B cell (primary cell): ENCODE measurements around the gene SLC37A4. TPM values are rescaled to one million over a fixed set of nuclear protein-coding genes. Genes with fewer than 3 reads are reported as not detected.
A peak's percentile ranks its signal among the peaks of the same experiment; 100 is the strongest.

Experiments used
- ATAC-seq: fragments of 200-7000 bp; cut with Tn5 transposase; one replicate; pipeline ENCODE4 v1.10.0; 2021; ENCODE audit warnings: low read depth, mild to moderate bottlenecking, moderate number of reproducible peaks, moderate library complexity
- CTCF ChIA-PET: fragments of 350-600 bp; sonication (Branson Sonifier 250); formaldehyde crosslinking; loops from one replicate; lab custom pipeline; 2021; ENCODE audit warnings: antibody characterized with exemption, inconsistent platforms; lab: Charles Lee
- POLR2A ChIA-PET: fragments of 350-600 bp; sonication (Branson Sonifier 250); formaldehyde crosslinking; loops from one replicate; lab custom pipeline; 2021; ENCODE audit warnings: antibody characterized with exemption; lab: Charles Lee
- DNase-seq: peaks from one replicate; pipeline ENCODE4 v3.0.0; 2013
- H2AFZ ChIP-seq: 2 replicates; pipeline ENCODE4 v1.6.1; 2012; ENCODE audit warnings: mild to moderate bottlenecking, low read depth, low read length; ENCODE audit not compliant: insufficient read depth, poor library complexity, severe bottlenecking
- H3K27ac ChIP-seq, 2 donors: 1 replicate in 1 of 2; 2 replicates in 1 of 2; pipeline ENCODE4 v1.5.1; 2012 to 2013; ENCODE audit warnings: low read length in 2 of 2, mild to moderate bottlenecking in 2 of 2, moderate library complexity in 1 of 2
- H3K27me3 ChIP-seq, 4 experiments: fragments of 200-600 bp in 1 of 4; sonication (generic) in 1 of 4; replicated peaks in 1 of 4; 1 replicate in 2 of 4; 2 replicates in 2 of 4; pipeline versions ENCODE4 v1.6.1 to v1.7.0; 2013 to 2016; ENCODE audit warnings: low read length in 3 of 4, mild to moderate bottlenecking in 2 of 4, mixed read lengths in 1 of 4, moderate library complexity in 1 of 4; ENCODE audit not compliant: insufficient read depth in 4 of 4, control insufficient read depth in 3 of 4; ENCODE audit errors: control extremely low read depth in 1 of 4
- H3K36me3 ChIP-seq, 2 experiments: replicated peaks in 1 of 2; 1 replicate in 1 of 2; 2 replicates in 1 of 2; pipeline versions ENCODE4 v1.6.1 to v1.7.1; 2013; ENCODE audit warnings: low read length in 1 of 2; ENCODE audit not compliant: insufficient read depth in 2 of 2, control insufficient read depth in 1 of 2; ENCODE audit errors: control extremely low read depth in 1 of 2, extremely low read depth in 1 of 2
- H3K4me1 ChIP-seq, 2 donors: fragments of 200-600 bp in 1 of 2; sonication (generic) in 1 of 2; 1 replicate in 1 of 2; 2 replicates in 1 of 2; pipeline versions ENCODE4 v1.5.1 to v1.6.1; 2013 to 2017; ENCODE audit warnings: low read length in 2 of 2; ENCODE audit not compliant: control insufficient read depth in 2 of 2, insufficient read depth in 2 of 2
- H3K4me2 ChIP-seq: replicated peaks from 2 replicates; pipeline ENCODE3; 2012; ENCODE audit warnings: mild to moderate bottlenecking, low read depth, low read length; ENCODE audit not compliant: poor library complexity, severe bottlenecking
- H3K4me3 ChIP-seq, 5 experiments: fragments of 200-600 bp in 1 of 5; sonication (generic) in 1 of 5; 1 replicate in 3 of 5; 2 replicates in 2 of 5; pipeline versions ENCODE4 v1.5.1 to v1.7.0; 2011 to 2016; ENCODE audit warnings: low read length in 4 of 5, mild to moderate bottlenecking in 4 of 5, low read depth in 2 of 5, control low read depth in 1 of 5, moderate library complexity in 1 of 5; ENCODE audit not compliant: insufficient read depth in 1 of 5; ENCODE audit errors: control extremely low read depth in 1 of 5, extremely low read depth in 1 of 5
- H3K79me2 ChIP-seq: fragments of 200-600 bp; sonication (generic); one replicate; pipeline ENCODE4 v1.6.0; 2016; ENCODE audit warnings: low read length; ENCODE audit not compliant: control insufficient read depth, insufficient read depth
- H3K9ac ChIP-seq: fragments of 200-600 bp; sonication (generic); 2 replicates; pipeline ENCODE4 v1.6.1; 2017; ENCODE audit warnings: mild to moderate bottlenecking, low read length, moderate library complexity
- H3K9me3 ChIP-seq, 3 donors: one replicate each; pipeline versions ENCODE4 v1.6.1 to v1.7.1; 2013; ENCODE audit warnings: low read length in 2 of 3; ENCODE audit not compliant: control insufficient read depth in 2 of 3, insufficient read depth in 1 of 3; ENCODE audit errors: control extremely low read depth in 1 of 3
- H4K20me1 ChIP-seq: 2 replicates; pipeline ENCODE4 v1.6.0; 2012; ENCODE audit warnings: mild to moderate bottlenecking, low read length; ENCODE audit not compliant: insufficient read depth, control insufficient read depth, poor library complexity, severe bottlenecking
- H3K27ac Mint-ChIP-seq: one replicate; pipeline ENCODE4 v1.8.0; 2021; ENCODE audit warnings: mixed read lengths
- H3K27me3 Mint-ChIP-seq: one replicate; pipeline ENCODE4 v1.8.0; 2021; ENCODE audit warnings: mixed read lengths
- H3K4me1 Mint-ChIP-seq: one replicate; pipeline ENCODE4 v1.8.0; 2021; ENCODE audit warnings: mixed read lengths
- H3K4me3 Mint-ChIP-seq: one replicate; pipeline ENCODE4 v1.8.0; 2021; ENCODE audit warnings: mixed read lengths
- H3K9me3 Mint-ChIP-seq: one replicate; pipeline ENCODE4 v1.8.0; 2022; ENCODE audit warnings: mixed read lengths; ENCODE audit not compliant: insufficient read depth
- EZH2 ChIP-seq: IDR thresholded peaks from 2 replicates; pipeline ENCODE4 v1.6.1; 2012; ENCODE audit warnings: borderline replicate concordance, low read depth, mild to moderate bottlenecking, moderate library complexity, low read length; ENCODE audit not compliant: insufficient read depth, poor library complexity, severe bottlenecking
- WGBS: methylation state at CpG from one replicate; pipeline ENCODE4 v1.1.5; 2013; ENCODE audit warnings: missing lambda C conversion rate; ENCODE audit not compliant: insufficient coverage; 5-methylcytosine and 5-hydroxymethylcytosine counted together
- intact Hi-C: fragments of 100-400 bp; cut with micrococcal nuclease; formaldehyde crosslinking; loops from one replicate; pipeline ENCODE4 v1.10.0; 2022
- polyA plus RNA-seq: library from polyadenylated mRNA; depleted of rRNA; stranded (reverse); fragments of >200 nt; gene quantifications from 2 replicates; pipeline ENCODE4 v1.2.3, GENCODE V29; 2012
- total RNA-seq, 2 donors: library from RNA; stranded (reverse); fragments of 120-200 nt in 1 of 2; gene quantifications; 1 replicate in 1 of 2; 2 replicates in 1 of 2; pipeline versions ENCODE4 v1.2.3 to v1.2.4, GENCODE V29; 2013 to 2022
- TF ChIP-seq, protein P1 (sequence below): fragments of 200-600 bp; IDR thresholded peaks from one replicate; pipeline ENCODE4 v1.8.0; 2022; ENCODE audit warnings: antibody characterized with exemption, mild to moderate bottlenecking

Gene SLC37A4
- total and polyA plus RNA-seq, 2 donors (not counting 1 experiment from before 2014, with no cell fraction given), result 14.3 to 26.3 TPM

DNA sequence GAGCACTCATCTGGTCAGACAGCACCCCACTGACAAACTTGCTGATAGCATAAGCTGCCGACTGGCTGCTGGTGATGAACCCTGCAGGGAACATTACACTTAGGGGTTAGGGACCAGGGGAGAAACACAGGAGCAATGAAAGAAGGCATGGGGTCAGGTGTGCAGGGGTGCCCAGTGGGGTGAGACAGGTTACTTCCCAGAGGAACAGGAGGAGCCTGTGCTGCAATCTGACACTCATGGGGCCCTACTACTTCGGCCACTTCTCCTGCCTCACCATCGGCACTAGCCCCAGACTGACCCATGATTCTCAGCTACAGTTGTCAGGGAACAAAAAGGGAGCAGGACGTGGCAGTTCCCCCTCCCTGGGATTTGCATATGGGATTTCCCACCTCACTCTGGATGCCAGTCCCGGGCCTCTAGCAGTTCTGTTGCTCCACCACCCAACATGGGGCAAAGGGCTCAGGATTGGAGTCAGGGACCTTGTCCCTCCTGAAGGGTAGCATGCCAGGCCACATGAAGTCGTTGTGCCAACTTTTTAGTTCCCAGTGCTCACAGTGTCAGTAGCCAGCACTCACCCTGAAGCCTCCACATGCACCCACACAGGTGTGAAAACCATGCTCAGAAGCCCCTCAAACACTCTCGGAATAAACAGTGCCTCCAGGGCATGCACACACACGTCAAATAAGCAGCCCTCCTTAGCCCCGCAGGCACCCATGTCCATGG, 2.2 kb downstream of the SLC37A4 start:
- no peaks in the 10 kb centered on the region for H3K27me3 ChIP-seq
- peaks cover 4 to 10% of the 10 kb centered on the region in 2 donors for H3K4me1 ChIP-seq
- no peak overlapping the region for H3K4me2 ChIP-seq
- no peaks in the 10 kb centered on the region for H3K9me3 Mint-ChIP-seq
- H3K9ac ChIP-seq, result no peak overlapping the region
- CTCF ChIA-PET, result no interaction called here
- H3K4me3 Mint-ChIP-seq, result peak overlapping the region; percentile 92
- H3K27ac Mint-ChIP-seq, result no peak overlapping the region
- peaks cover 20% of the 10 kb centered on the region for H3K4me1 Mint-ChIP-seq
- no peak overlapping the region for H3K4me3 ChIP-seq
- H2AFZ ChIP-seq, result no peak overlapping the region
- POLR2A ChIA-PET, result no interaction called here
- DNase-seq (no peak), ATAC-seq (no peak)
- no peak for TF ChIP-seq EZH2
- TF ChIP-seq, protein P1, sequence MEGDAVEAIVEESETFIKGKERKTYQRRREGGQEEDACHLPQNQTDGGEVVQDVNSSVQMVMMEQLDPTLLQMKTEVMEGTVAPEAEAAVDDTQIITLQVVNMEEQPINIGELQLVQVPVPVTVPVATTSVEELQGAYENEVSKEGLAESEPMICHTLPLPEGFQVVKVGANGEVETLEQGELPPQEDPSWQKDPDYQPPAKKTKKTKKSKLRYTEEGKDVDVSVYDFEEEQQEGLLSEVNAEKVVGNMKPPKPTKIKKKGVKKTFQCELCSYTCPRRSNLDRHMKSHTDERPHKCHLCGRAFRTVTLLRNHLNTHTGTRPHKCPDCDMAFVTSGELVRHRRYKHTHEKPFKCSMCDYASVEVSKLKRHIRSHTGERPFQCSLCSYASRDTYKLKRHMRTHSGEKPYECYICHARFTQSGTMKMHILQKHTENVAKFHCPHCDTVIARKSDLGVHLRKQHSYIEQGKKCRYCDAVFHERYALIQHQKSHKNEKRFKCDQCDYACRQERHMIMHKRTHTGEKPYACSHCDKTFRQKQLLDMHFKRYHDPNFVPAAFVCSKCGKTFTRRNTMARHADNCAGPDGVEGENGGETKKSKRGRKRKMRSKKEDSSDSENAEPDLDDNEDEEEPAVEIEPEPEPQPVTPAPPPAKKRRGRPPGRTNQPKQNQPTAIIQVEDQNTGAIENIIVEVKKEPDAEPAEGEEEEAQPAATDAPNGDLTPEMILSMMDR, result no peak
- no peaks in the 10 kb centered on the region for H4K20me1 ChIP-seq
- 94% methylated on average over 9 of the region's 9 CpGs for WGBS
- intact Hi-C loops, result no loop called here
- H3K27ac ChIP-seq, result no peak overlapping the region
- no peaks in the 10 kb centered on the region for H3K9me3 ChIP-seq
- peaks cover 4 to 25% of the 10 kb centered on the region in 2 experiments for H3K36me3 ChIP-seq
- H3K79me2 ChIP-seq, result peaks cover 16% of the 10 kb centered on the region
- no peaks in the 10 kb centered on the region for H3K27me3 Mint-ChIP-seq

DNA sequence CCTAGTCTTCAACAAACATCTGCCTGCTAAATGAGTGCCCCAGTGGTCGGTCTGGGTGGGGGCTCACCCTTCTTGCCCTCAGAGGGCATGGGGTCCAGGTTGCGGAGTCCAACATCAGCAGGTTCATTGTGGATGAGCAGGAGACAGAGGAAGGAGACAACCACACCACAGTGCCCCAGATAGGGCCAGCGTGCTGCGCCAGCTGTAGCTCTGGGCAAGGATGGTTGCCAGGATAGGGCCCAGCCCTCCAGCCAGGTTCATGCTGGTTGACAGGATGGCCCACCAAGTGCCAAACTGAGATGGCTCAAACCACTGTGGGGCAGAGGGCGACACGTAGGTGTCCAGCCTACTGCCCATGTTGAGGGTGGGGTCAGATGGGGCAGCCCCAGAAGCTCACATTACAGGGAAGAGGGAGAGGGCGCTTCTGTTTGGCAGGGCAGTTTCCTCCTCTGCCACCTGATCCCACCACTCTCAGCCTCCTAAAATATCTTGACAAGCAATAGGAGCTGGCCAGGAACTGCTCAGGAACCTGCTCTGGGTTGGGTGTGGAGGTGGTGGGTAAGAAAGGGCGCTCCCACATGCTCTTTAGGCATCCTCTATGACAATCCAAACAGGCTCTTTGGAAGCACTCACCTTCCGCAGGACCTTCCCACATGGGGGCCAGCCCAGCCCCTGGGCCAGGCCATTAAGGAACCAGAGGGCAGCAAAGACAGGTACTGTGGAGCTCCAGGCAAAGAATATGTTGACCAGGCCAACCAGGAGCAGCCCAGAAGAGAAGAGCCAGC, 2.9 kb downstream of the SLC37A4 start:
- no peak overlapping the region for H3K27ac Mint-ChIP-seq
- no peak overlapping the region for H2AFZ ChIP-seq
- TF ChIP-seq EZH2, result no peak
- TF ChIP-seq, protein P1, result no peak
- no peak overlapping the region for H3K27ac ChIP-seq
- H4K20me1 ChIP-seq, result peaks cover 6% of the 10 kb centered on the region
- CTCF ChIA-PET, result interaction anchor here (1.1 kb wide), 1 partner anchor 17 kb away, joined by 3 read pairs; no protein-coding TSS in a partner anchor
- H3K9me3 ChIP-seq, result no peaks in the 10 kb centered on the region
- POLR2A ChIA-PET, result no interaction called here
- H3K4me3 ChIP-seq, result no peak overlapping the region
- no peak overlapping the region for H3K9ac ChIP-seq
- H3K4me1 Mint-ChIP-seq, result peaks cover 20% of the 10 kb centered on the region
- DNase-seq (no peak), ATAC-seq (no peak)
- peaks cover 23% of the 10 kb centered on the region for H3K79me2 ChIP-seq
- 98% methylated on average over 6 of the region's 9 CpGs for WGBS
- H3K9me3 Mint-ChIP-seq, result no peaks in the 10 kb centered on the region
- no peak overlapping the region for H3K4me3 Mint-ChIP-seq
- no peak overlapping the region for H3K4me2 ChIP-seq
- H3K36me3 ChIP-seq, result peaks cover 4 to 30% of the 10 kb centered on the region in 2 experiments
- no peaks in the 10 kb centered on the region for H3K27me3 ChIP-seq
- intact Hi-C loops, result no loop called here
- H3K4me1 ChIP-seq, result peaks cover 4 to 10% of the 10 kb centered on the region in 2 donors
- H3K27me3 Mint-ChIP-seq, result no peaks in the 10 kb centered on the region
